Neural cell (in vitro differentiated cells): ENCODE data around the gene ALS2. TPM values are rescaled to one million over a fixed set of nuclear protein-coding genes. Genes with fewer than 3 reads are reported as not detected.

Experiments used
- H2AFZ ChIP-seq: fragments of 200-600, 300-800 bp; sonication (generic), shearing (Covaris generic); 2 replicates; pipeline ENCODE4 v1.6.0; 2014; ENCODE audit warnings: low read depth, mild to moderate bottlenecking, antibody characterized with exemption, low read length, moderate library complexity
- H3F3A ChIP-seq: fragments of 200-600 bp; shearing (Covaris generic); 2 replicates; pipeline ENCODE4 v1.6.1; 2016; ENCODE audit warnings: mild to moderate bottlenecking, moderate library complexity, mixed read lengths, antibody characterized with exemption, low read length; ENCODE audit not compliant: insufficient read depth, poor library complexity, severe bottlenecking
- H3K27ac ChIP-seq: fragments of 200-600, 300-800 bp; sonication (generic), shearing (Covaris generic); 2 replicates; pipeline ENCODE4 v1.5.1; 2014; ENCODE audit warnings: mild to moderate bottlenecking, low read length, moderate library complexity
- H3K27me3 ChIP-seq: fragments of 300-800, 200-600 bp; sonication (generic), shearing (Covaris generic); 2 replicates; pipeline ENCODE4 v1.6.0; 2014; ENCODE audit warnings: mild to moderate bottlenecking, low read depth, low read length, moderate library complexity; ENCODE audit not compliant: insufficient read depth
- H3K36me3 ChIP-seq: fragments of 300-800, 200-600 bp; sonication (generic), shearing (Covaris generic); 2 replicates; pipeline ENCODE4 v1.5.1; 2014; ENCODE audit warnings: mild to moderate bottlenecking, antibody characterized with exemption, low read length, moderate library complexity; ENCODE audit not compliant: insufficient read depth
- H3K4me2 ChIP-seq: fragments of 300-800, 200-600 bp; sonication (generic), shearing (Covaris generic); 2 replicates; pipeline ENCODE4 v1.6.0; 2014; ENCODE audit warnings: mild to moderate bottlenecking, low read length
- H3K4me3 ChIP-seq: fragments of 300-800, 200-600 bp; sonication (generic), shearing (Covaris generic); 2 replicates; pipeline ENCODE4 v1.5.1; 2014; ENCODE audit warnings: mild to moderate bottlenecking, low read length, moderate library complexity
- H3K79me2 ChIP-seq: fragments of 200-600 bp; shearing (Covaris generic); replicated peaks from 2 replicates; pipeline ENCODE4 v1.6.0; 2014; ENCODE audit warnings: mild to moderate bottlenecking, low read length, moderate library complexity; ENCODE audit not compliant: insufficient read depth
- H3K9ac ChIP-seq: fragments of 300-800, 200-600 bp; sonication (generic), shearing (Covaris generic); 2 replicates; pipeline ENCODE4 v1.6.1; 2016; ENCODE audit warnings: mild to moderate bottlenecking, low read length, mixed read lengths
- H3K9me2 ChIP-seq: fragments of 200-600 bp; shearing (Covaris generic); 2 replicates; pipeline ENCODE4 v1.6.1; 2016; ENCODE audit warnings: mild to moderate bottlenecking, low read length, mixed read lengths; ENCODE audit not compliant: insufficient read depth
- H3K9me3 ChIP-seq: fragments of 200-600, 300-800 bp; sonication (generic), shearing (Covaris generic); 2 replicates; pipeline ENCODE4 v1.6.1; 2016; ENCODE audit warnings: mild to moderate bottlenecking, mixed run types, low read length, moderate library complexity, mixed read lengths
- H4K20me1 ChIP-seq: fragments of 200-600 bp; shearing (Covaris generic); 2 replicates; pipeline ENCODE4 v1.6.1; 2016; ENCODE audit warnings: mild to moderate bottlenecking, mixed run types; ENCODE audit not compliant: insufficient read depth
- EP300 ChIP-seq: fragments of 450-650 bp; conservative IDR thresholded peaks from 2 replicates; pipeline ENCODE4 v1.6.1; 2014; ENCODE audit warnings: antibody characterized with exemption, mild to moderate bottlenecking, moderate library complexity; ENCODE audit not compliant: poor library complexity, severe bottlenecking
- EZH2 ChIP-seq: fragments of 200-600, 300-800 bp; shearing (Covaris generic), sonication (generic); IDR thresholded peaks from 2 replicates; pipeline ENCODE4 v1.6.1; 2014; ENCODE audit warnings: antibody characterized with exemption, low read length, borderline replicate concordance, mild to moderate bottlenecking; ENCODE audit not compliant: insufficient read depth, poor library complexity, severe bottlenecking
- MXI1 ChIP-seq: fragments of 450-650 bp; conservative IDR thresholded peaks from 2 replicates; pipeline ENCODE4 v1.6.1; 2014; ENCODE audit warnings: antibody characterized with exemption, mild to moderate bottlenecking; ENCODE audit not compliant: poor library complexity, severe bottlenecking
- POLR2AphosphoS5 ChIP-seq: IDR thresholded peaks from 2 replicates; pipeline ENCODE4 v1.6.1; 2012
- RAD21 ChIP-seq: fragments of 450-650 bp; conservative IDR thresholded peaks from 2 replicates; pipeline ENCODE4 v1.6.1; 2014; ENCODE audit warnings: antibody characterized with exemption, mild to moderate bottlenecking, moderate library complexity
- REST ChIP-seq: IDR thresholded peaks from 2 replicates; pipeline ENCODE4 v1.6.1; 2012; ENCODE audit warnings: borderline replicate concordance
- TAF1 ChIP-seq: IDR thresholded peaks from 2 replicates; pipeline ENCODE4 v1.6.1; 2012; ENCODE audit warnings: low read depth
- polyA plus RNA-seq: library from polyadenylated mRNA; depleted of rRNA; stranded (reverse); fragments of >200 nt; gene quantifications from 2 replicates; pipeline ENCODE4 v1.2.3, GENCODE V29; 2014
- TF ChIP-seq, protein P1 (sequence below): fragments of 450-650 bp; IDR thresholded peaks from 2 replicates; pipeline ENCODE4 v1.5.1; 2014; ENCODE audit warnings: antibody characterized with exemption, mild to moderate bottlenecking, moderate library complexity; ENCODE audit not compliant: poor library complexity, severe bottlenecking

Gene ALS2
- polyA plus RNA-seq, 1 donor from 2014 or later = 26.3 TPM

DNA sequence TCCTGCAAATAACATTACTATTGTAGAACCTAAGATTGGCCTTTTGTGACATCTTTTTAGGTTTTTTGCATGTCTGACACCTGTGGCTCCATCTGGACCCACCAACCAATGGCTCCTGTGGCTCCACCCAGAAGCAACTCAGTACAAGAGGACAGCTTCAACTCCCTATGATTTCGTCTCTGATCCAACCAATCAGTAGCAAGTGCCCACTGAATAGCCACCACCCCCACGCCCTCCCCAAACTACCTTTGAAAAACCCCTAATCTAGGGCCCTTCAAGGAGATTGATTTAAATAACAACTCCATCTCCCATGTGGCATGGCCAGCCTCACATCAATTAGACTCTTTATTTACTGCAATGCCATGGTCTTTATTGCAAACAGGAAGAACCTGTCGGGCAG lies 105.9 kb downstream of the ALS2 start:
- no peak overlapping the region for H2AFZ ChIP-seq
- H3K27me3 ChIP-seq = no peaks in the 10 kb centered on the region
- H3K9ac ChIP-seq = no peak overlapping the region
- no peaks in the 10 kb centered on the region for H3K9me3 ChIP-seq
- H3F3A ChIP-seq = no peaks in the 10 kb centered on the region
- no peaks in the 10 kb centered on the region for H4K20me1 ChIP-seq
- no peak overlapping the region for H3K4me2 ChIP-seq
- no peak overlapping the region for H3K4me3 ChIP-seq
- TF ChIP-seq, protein P1, sequence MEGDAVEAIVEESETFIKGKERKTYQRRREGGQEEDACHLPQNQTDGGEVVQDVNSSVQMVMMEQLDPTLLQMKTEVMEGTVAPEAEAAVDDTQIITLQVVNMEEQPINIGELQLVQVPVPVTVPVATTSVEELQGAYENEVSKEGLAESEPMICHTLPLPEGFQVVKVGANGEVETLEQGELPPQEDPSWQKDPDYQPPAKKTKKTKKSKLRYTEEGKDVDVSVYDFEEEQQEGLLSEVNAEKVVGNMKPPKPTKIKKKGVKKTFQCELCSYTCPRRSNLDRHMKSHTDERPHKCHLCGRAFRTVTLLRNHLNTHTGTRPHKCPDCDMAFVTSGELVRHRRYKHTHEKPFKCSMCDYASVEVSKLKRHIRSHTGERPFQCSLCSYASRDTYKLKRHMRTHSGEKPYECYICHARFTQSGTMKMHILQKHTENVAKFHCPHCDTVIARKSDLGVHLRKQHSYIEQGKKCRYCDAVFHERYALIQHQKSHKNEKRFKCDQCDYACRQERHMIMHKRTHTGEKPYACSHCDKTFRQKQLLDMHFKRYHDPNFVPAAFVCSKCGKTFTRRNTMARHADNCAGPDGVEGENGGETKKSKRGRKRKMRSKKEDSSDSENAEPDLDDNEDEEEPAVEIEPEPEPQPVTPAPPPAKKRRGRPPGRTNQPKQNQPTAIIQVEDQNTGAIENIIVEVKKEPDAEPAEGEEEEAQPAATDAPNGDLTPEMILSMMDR = no peak
- H3K27ac ChIP-seq = no peak overlapping the region
- no peaks in the 10 kb centered on the region for H3K79me2 ChIP-seq
- no peaks in the 10 kb centered on the region for H3K36me3 ChIP-seq
- no peaks in the 10 kb centered on the region for H3K9me2 ChIP-seq

GRCh38 chr2:201674298-201674697 lies 106.4 kb downstream of the ALS2 start:
- H4K20me1 ChIP-seq = no peaks in the 10 kb centered on the region
- H3K9me3 ChIP-seq = no peaks in the 10 kb centered on the region
- no peak overlapping the region for H3K4me3 ChIP-seq
- H3K4me2 ChIP-seq = no peak overlapping the region
- H3K36me3 ChIP-seq = no peaks in the 10 kb centered on the region
- no peak overlapping the region for H2AFZ ChIP-seq
- H3K9me2 ChIP-seq = no peaks in the 10 kb centered on the region
- no peak overlapping the region for H3K9ac ChIP-seq
- no peaks in the 10 kb centered on the region for H3K79me2 ChIP-seq
- TF ChIP-seq REST (no peak), EZH2 (no peak), POLR2AphosphoS5 (no peak), TAF1 (no peak)
- TF ChIP-seq, protein P1 = no peak
- H3K27ac ChIP-seq = no peak overlapping the region
- no peaks in the 10 kb centered on the region for H3F3A ChIP-seq
- H3K27me3 ChIP-seq = no peaks in the 10 kb centered on the region

- TF ChIP-seq REST (no peak), TAF1 (no peak), POLR2AphosphoS5 (no peak), EP300 (no peak), EZH2 (no peak), MXI1 (no peak), RAD21 (no peak)
- TF ChIP-seq, protein P1 = no peak
- Histone ChIP-seq H3K9ac (no peak overlapping the region), H3K4me2 (no peak overlapping the region), H3K9me2 (no peaks in the 10 kb centered on the region), H3K79me2 (no peaks in the 10 kb centered on the region), H4K20me1 (no peaks in the 10 kb centered on the region), H3K9me3 (no peaks in the 10 kb centered on the region), H3K4me3 (no peak overlapping the region), H3F3A (no peaks in the 10 kb centered on the region), H3K27me3 (no peaks in the 10 kb centered on the region), H3K27ac (no peak overlapping the region), H2AFZ (no peak overlapping the region), H3K36me3 (no peaks in the 10 kb centered on the region)
These were observed 107.2 kb downstream of the ALS2 start for GRCh38 chr2:201673546-201673945.
